ACC112 (cell line): Measurements from ENCODE around the gene OPRM1.

Experiments
- H2AFZ ChIP-seq: fragments of 200-600 bp; sonication (generic); one replicate; pipeline ENCODE4 v1.6.0; 2017; ENCODE audit warnings: antibody characterized with exemption, low read length; ENCODE audit not compliant: unreplicated experiment
- H3K27ac ChIP-seq: fragments of 200-600 bp; sonication (generic); 2 replicates; pipeline ENCODE4 v1.5.1; 2014; ENCODE audit warnings: low read depth, mild to moderate bottlenecking, antibody characterized with exemption, low read length, moderate library complexity
- H3K27me3 ChIP-seq: fragments of 200-600 bp; sonication (generic); 2 replicates; pipeline ENCODE4 v1.6.1; 2014; ENCODE audit warnings: mild to moderate bottlenecking, antibody characterized with exemption, low read length, moderate library complexity, mixed read lengths; ENCODE audit not compliant: insufficient read depth
- H3K36me3 ChIP-seq: fragments of 200-600 bp; sonication (generic); 2 replicates; pipeline ENCODE4 v1.6.1; 2016; ENCODE audit warnings: mild to moderate bottlenecking, antibody characterized with exemption, low read length, moderate library complexity, mixed read lengths; ENCODE audit not compliant: insufficient read depth
- H3K4me1 ChIP-seq: fragments of 200-600 bp; sonication (generic); one replicate; pipeline ENCODE4 v1.6.1; 2016; ENCODE audit warnings: low read length, mixed read lengths; ENCODE audit not compliant: insufficient read depth, unreplicated experiment, control insufficient read depth
- H3K4me3 ChIP-seq: fragments of 200-600 bp; sonication (generic); 2 replicates; pipeline ENCODE4 v1.5.1; 2014; ENCODE audit warnings: mild to moderate bottlenecking, low read depth, low read length
- H3K79me2 ChIP-seq: fragments of 200-600 bp; sonication (generic); one replicate; pipeline ENCODE4 v1.6.0; 2016; ENCODE audit warnings: low read length; ENCODE audit not compliant: control insufficient read depth, unreplicated experiment, insufficient read depth

OPRM1 gene

DNA sequence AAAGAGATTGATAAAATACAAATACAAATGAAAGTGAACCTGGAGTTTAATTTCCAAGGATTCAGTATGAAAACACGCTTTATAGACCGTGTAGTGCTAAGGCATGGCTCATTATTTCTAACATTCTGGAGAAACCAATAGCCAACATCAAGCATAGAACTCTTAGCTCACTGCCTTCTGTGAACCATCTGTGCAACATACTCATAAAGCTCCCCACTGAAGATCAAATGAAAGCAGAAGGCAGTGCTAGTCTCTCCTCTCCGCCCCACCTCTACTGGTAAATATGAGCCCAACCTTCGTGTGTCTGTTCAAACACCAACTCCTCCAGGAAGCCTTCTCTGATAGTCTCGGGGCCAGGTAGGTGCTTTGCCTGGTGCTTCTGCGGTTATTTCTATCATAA lies 163.9 kb downstream of the OPRM1 start:
- Histone ChIP-seq H2AFZ (no peak overlapping the region), H3K4me3 (no peak overlapping the region), H3K27me3 (no peaks in the 10 kb centered on the region), H3K27ac (no peak overlapping the region), H3K36me3 (no peaks in the 10 kb centered on the region), H3K4me1 (peaks cover under 1% of the 10 kb centered on the region), H3K79me2 (no peaks in the 10 kb centered on the region)

GRCh38 chr6:154206141-154206540 lies 167.1 kb downstream of the OPRM1 start:
- H3K4me3 ChIP-seq: no peak overlapping the region
- no peaks in the 10 kb centered on the region for H3K36me3 ChIP-seq
- no peaks in the 10 kb centered on the region for H3K27me3 ChIP-seq
- H3K79me2 ChIP-seq: no peaks in the 10 kb centered on the region
- no peaks in the 10 kb centered on the region for H3K4me1 ChIP-seq
- H2AFZ ChIP-seq: no peak overlapping the region
- H3K27ac ChIP-seq: no peak overlapping the region

DNA sequence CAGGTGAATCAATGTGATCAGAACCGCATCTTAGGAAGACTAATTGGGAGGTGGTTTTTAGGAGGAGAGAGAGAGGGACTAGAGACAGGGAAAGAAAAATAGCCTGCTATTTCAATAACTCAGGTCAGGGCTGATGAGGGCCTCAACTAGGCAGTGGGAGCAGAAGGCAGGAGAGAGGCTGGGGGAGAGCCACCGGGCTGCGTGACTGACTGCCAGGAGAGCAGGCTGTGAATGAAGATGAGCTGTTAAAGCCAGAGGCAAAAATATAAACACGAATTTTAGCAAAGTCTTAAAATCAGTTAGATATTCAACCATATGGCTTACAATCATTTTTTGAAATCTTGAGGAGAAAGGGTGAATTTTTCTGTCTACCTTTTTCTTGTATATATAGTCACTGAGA lies 168.0 kb downstream of the OPRM1 start:
- Histone ChIP-seq H3K4me1 (no peaks in the 10 kb centered on the region), H3K79me2 (no peaks in the 10 kb centered on the region), H3K36me3 (no peaks in the 10 kb centered on the region), H2AFZ (no peak overlapping the region), H3K4me3 (no peak overlapping the region), H3K27ac (no peak overlapping the region), H3K27me3 (no peaks in the 10 kb centered on the region)

DNA sequence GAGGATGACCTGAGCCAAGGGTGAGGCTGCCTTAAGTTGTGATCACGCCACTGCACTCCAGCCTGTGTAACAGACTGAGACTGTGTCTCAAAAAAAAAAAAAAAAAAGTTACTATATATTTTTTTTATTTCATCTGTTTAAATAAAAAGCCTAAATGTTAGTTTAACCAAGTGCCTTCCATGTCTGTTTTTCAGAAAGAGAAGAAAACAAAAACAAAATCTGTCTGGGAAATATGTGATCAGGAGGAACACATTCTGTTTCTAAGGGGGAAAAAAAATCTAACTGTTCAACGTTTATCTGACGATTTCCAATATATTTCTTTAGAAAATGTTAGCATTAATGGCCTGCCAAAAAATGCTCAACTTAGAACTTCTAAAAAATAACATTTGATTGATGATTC lies 170.5 kb downstream of the OPRM1 start:
- Histone ChIP-seq H3K36me3 (no peaks in the 10 kb centered on the region), H3K27me3 (no peaks in the 10 kb centered on the region), H3K4me1 (no peaks in the 10 kb centered on the region), H2AFZ (no peak overlapping the region), H3K27ac (no peak overlapping the region), H3K4me3 (no peak overlapping the region), H3K79me2 (no peaks in the 10 kb centered on the region)

DNA sequence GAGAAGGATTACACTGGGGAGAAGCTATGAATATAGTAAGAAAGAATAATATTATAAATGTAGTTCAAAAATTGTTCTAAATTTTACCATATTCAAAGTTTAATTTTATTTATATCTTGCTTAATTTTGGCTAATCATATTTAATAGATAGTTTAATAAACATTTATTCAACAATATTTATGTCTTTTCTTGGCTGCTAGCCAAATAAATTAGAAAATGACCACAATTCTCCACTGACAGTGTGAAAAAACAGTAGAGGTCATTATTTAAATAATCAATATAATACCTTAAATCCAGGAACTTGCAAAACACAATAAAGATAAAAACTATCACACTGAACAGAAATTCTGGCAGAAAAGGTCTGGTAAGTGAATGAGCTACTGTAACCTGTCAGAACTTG lies 171.6 kb downstream of the OPRM1 start:
- no peaks in the 10 kb centered on the region for H3K4me1 ChIP-seq
- H3K79me2 ChIP-seq: no peaks in the 10 kb centered on the region
- H3K27me3 ChIP-seq: no peaks in the 10 kb centered on the region
- H3K4me3 ChIP-seq: no peak overlapping the region
- no peaks in the 10 kb centered on the region for H3K36me3 ChIP-seq
- no peak overlapping the region for H2AFZ ChIP-seq
- no peak overlapping the region for H3K27ac ChIP-seq

DNA sequence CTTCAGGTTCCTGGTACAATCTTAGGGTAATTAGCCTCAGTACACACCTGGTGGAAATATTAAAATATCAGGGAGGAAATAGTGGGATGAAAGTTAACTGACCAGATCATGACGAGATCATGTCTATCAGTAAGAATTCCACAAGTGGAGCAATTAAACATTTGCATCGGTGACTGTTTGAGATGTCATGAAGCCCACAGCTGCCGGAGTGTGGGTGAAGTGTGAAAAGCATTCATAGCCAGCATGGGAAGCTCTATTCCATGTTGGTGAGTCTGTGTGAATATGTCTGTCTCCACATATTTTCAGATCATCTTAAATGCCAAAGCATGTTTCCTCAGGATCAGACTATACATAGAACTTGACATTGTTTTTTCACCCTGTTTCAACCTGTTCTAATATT lies 174.7 kb downstream of the OPRM1 start:
- no peaks in the 10 kb centered on the region for H3K79me2 ChIP-seq
- H3K27me3 ChIP-seq: peaks cover 10% of the 10 kb centered on the region
- H3K4me1 ChIP-seq: no peaks in the 10 kb centered on the region
- no peak overlapping the region for H3K27ac ChIP-seq
- no peak overlapping the region for H2AFZ ChIP-seq
- H3K4me3 ChIP-seq: no peak overlapping the region
- no peaks in the 10 kb centered on the region for H3K36me3 ChIP-seq

- no peak overlapping the region for H2AFZ ChIP-seq
- H3K4me3 ChIP-seq: no peak overlapping the region
- H3K36me3 ChIP-seq: no peaks in the 10 kb centered on the region
- H3K27me3 ChIP-seq: peaks cover 24% of the 10 kb centered on the region
- no peaks in the 10 kb centered on the region for H3K4me1 ChIP-seq
- no peak overlapping the region for H3K27ac ChIP-seq
- H3K79me2 ChIP-seq: no peaks in the 10 kb centered on the region
Measured at GRCh38 chr6:154218301-154218700, 179.3 kb downstream of the OPRM1 start.

DNA sequence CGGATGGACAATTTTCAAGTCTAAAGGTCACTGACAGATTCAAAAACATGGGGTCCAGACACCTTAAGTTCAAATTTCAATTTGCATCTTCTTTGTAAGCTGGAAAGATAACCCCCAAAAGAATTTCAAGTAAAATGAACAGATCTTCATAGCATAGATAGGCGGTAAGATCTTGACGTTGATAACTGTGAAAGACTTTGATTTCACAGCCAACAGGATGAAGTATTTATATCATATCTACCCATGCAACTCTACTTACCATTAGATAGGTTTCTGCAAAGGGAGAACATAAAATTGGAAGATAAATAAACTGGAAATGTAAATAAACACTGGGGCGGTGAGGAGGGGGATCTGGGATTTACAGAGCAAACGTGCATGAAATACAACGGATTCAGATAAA lies 179.7 kb downstream of the OPRM1 start:
- no peaks in the 10 kb centered on the region for H3K36me3 ChIP-seq
- peaks cover 24% of the 10 kb centered on the region for H3K27me3 ChIP-seq
- H3K79me2 ChIP-seq: no peaks in the 10 kb centered on the region
- no peak overlapping the region for H2AFZ ChIP-seq
- H3K27ac ChIP-seq: no peak overlapping the region
- no peaks in the 10 kb centered on the region for H3K4me1 ChIP-seq
- H3K4me3 ChIP-seq: no peak overlapping the region

DNA sequence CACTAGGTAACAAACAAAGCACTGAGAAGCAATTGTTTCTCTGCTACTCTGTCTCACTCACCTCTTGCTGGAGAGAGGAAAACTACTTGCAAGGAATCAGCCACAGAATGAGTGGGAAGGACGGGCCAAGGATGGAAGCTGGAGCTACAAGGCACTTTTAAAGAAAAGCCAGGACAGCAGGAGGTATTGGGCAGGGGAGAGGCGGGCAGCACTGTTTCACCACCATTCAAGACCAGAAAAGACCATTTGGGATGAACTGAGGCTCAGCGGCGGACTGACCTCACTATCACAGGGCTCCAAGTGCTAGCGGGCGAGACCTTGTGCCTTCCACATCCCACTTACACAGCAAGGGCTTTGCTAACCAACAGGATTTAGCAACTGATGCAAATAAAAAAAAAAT lies 180.2 kb downstream of the OPRM1 start:
- Histone ChIP-seq H3K4me3 (no peak overlapping the region), H2AFZ (no peak overlapping the region), H3K27me3 (peaks cover 24% of the 10 kb centered on the region), H3K36me3 (no peaks in the 10 kb centered on the region), H3K27ac (no peak overlapping the region), H3K4me1 (no peaks in the 10 kb centered on the region), H3K79me2 (no peaks in the 10 kb centered on the region)

DNA sequence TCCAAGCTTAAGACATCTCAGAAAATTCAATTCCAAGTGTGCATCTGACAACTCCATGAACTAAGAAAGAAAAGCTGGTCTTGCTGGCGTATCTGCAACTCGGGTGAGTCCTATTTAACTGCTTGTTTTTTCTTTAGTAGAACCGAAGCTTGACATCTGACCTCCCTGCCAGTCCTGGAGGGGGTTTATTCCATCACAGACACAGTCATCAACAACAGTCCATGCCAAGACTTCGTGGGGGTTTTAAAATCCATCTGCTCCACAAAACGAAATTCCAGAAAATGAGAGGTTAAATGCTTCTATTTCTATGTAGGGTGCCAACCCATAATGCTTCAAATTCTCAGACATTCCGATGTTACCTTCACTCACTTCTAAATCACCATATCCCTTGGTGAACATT lies 183.7 kb downstream of the OPRM1 start:
- no peaks in the 10 kb centered on the region for H3K36me3 ChIP-seq
- H3K4me3 ChIP-seq: no peak overlapping the region
- no peaks in the 10 kb centered on the region for H3K79me2 ChIP-seq
- H2AFZ ChIP-seq: no peak overlapping the region
- no peaks in the 10 kb centered on the region for H3K4me1 ChIP-seq
- H3K27ac ChIP-seq: no peak overlapping the region
- peaks cover 24% of the 10 kb centered on the region for H3K27me3 ChIP-seq

- Histone ChIP-seq H2AFZ (no peak overlapping the region), H3K4me1 (no peaks in the 10 kb centered on the region), H3K27ac (no peak overlapping the region), H3K4me3 (no peak overlapping the region), H3K27me3 (peaks cover 18% of the 10 kb centered on the region), H3K36me3 (no peaks in the 10 kb centered on the region), H3K79me2 (no peaks in the 10 kb centered on the region)
Measured at GRCh38 chr6:154223296-154223695, 184.3 kb downstream of the OPRM1 start.

DNA sequence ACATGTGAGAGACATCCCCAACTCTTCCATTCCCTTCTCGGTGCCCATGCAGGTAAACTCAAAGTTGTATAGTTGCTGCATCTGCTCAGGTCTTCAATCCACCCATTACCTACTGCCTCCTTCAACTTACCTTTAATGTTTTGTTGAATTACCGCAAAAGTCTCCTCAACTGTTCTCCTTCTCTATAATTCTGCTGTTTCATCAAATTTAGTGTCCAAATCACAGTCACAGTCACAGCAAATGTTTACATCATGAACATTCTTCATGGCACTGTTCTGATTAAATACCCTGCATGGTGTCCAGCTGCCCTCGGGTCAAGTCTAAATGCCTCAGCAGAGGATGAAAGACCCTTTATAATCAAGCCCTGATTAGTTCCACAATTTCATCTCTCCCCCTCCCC lies 187.4 kb downstream of the OPRM1 start:
- Histone ChIP-seq H3K36me3 (no peaks in the 10 kb centered on the region), H2AFZ (no peak overlapping the region), H3K79me2 (no peaks in the 10 kb centered on the region), H3K27ac (no peak overlapping the region), H3K27me3 (no peaks in the 10 kb centered on the region), H3K4me3 (no peak overlapping the region), H3K4me1 (no peaks in the 10 kb centered on the region)
